GM18517 (cell line): ENCODE data around the gene ENPP3.

Source experiments
- ATAC-seq: cut with Tn5 transposase; IDR thresholded peaks from one replicate; pipeline ENCODE4 v1.9.1; 2021; ENCODE audit warnings: mild to moderate bottlenecking, moderate library complexity; ENCODE audit not compliant: unreplicated experiment

The ENPP3 gene

DNA sequence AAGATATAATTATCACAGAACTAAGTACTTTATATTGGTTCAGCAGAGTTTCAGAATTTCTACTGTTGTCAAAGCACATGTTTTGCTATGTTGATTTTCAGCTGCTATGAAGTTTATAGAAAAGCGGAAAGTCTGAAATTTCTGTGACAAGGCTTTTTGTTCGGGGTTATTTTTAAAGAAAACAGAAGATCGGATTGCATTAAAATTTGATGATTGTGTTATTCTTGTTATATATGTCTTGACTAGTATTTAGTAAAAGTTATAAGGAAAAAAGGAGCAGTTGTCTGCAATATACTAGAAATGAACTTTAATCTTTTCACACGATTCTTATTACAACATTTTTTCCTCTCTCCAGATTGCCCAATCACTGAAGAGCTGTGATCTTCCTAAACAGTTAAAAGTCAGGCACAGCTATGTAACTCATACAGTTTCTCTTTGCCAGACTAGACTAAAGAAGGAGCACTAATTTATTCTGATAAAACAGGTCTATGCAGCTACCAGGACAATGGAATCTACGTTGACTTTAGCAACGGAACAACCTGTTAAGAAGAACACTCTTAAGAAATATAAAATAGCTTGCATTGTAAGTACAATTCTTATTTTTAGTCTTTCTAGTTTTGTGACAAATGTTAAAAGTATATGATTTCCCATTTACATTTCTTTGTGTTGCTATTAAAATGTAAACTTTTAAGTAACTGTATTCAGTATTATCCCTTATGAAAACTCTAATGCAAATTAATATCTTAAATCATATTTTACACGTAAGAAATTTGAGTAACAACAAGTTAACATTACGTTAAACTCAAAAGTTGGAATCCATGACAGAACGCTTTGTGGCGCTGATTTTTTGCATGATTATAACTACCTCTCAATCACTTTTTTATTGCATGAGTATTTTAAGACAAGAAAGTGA lies at the start of gene ENPP3:
Gene ENPP3 (plus strand): TSS at position 423 of the 913 bp plus-strand sequence. CDS start 83 bp downstream, at position 506.
- ATAC-seq, result no peak

DNA sequence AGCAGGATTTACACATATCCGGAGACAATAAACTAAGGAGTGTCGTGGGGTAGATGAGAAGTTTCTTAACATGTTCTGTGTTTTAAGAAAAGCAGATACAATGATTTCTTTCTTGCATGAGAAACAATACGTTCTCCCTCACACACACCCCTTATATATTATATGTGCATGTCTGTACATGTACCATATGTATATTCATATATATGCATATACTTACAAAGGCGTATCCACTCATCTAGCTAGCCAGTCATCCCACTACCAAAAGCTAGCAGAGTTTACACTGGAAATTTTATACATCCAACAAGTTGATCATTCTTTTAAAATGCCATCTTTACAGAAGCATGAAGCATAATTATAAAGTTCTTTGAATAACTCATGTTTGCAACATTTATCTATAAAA lies 49.2 kb upstream of the ENPP3 start:
- no peak for ATAC-seq

DNA sequence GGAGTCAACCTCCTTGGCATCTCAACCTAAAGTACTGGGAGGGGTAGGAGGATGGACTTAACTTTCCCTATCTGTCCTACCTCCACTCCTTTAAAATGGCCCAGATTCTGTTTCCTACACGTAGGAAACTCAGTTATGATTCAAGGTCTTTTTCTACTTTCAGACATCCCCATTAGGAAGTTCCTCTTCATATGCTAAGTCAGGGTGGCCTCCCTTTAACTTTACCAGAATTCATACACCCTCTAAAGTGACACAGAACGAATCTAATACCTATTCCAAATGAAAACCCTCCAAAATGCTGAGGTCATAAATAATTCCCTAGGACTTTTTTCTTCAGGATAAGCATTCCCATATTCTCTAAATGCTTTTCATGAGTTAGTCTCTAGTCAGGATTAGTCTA lies 48.5 kb upstream of the ENPP3 start:
- no peak for ATAC-seq

DNA sequence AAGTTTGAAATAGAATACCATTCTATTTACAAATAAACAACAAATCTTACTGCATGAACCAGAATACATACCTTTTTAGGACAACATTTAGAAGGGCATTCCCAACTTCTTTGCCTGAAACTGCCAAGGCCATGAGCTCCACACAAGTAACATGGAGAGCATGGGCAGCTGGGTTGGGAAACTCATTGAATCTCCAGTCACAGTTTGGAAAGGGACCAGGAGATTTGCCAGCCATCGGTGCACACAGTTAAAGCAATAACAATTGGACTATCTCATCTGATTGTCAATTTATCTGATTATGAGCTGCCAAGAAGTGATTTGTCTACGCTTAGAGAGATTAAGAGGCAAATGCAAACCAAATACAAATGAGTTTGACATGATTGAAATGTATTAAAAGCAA lies 44.2 kb upstream of the ENPP3 start:
- no peak for ATAC-seq

DNA sequence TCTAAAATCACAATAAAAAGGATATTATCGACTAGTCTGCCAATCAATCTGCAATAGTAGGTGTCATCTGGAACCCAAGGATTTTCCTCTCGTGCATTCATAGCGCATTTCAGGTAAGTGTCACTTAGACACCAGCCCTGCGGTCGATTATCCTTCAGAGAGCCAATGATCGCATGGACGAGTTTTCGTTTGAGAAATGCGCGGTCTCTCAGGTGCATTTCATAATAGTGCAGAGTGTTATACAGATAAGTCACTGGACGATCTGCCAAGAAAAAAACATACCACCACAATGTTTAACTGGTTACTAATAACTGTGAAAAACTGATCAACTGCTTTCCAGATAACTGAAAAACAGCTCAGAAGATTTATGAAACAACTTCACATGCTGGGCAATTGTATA lies 43.0 kb upstream of the ENPP3 start:
- ATAC-seq, result no peak

DNA sequence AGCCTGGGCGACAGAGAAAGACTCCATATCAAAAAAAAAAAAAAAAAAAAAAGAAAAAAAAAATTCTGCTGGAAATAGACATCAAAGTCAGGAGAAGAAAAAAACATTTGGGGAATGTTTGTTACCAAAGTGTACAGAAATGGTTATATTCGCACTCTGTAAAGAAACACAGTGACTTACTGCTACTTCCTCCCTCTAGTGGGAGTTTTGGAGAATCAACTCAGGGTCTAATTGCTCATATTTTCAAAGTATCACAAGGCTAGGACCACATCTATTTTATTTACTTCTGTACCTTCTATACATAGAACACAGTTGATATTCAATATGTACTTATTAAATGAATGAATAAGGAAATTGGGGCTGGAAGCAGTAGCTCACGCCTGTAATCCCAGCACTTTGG lies 39.7 kb upstream of the ENPP3 start:
- no peak for ATAC-seq

DNA sequence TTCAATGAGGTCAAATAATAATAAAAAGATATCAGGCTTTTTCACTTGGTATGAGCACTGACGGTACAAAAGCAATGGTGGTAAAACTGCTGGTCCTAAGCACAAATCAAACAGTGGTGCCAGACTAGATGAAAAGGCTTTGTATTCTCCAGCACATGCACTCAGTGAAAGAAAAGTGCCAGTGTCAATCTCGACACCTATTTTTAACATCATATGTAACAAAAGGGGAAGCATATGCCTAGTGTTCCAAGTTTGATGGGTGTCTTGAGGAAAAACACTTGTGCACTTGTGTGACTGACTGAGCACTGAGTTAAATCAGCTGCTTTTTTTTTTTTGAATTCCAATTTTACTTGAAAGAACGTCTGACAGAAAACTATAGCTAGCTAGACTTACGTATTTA lies 36.4 kb upstream of the ENPP3 start:
- no peak for ATAC-seq

DNA sequence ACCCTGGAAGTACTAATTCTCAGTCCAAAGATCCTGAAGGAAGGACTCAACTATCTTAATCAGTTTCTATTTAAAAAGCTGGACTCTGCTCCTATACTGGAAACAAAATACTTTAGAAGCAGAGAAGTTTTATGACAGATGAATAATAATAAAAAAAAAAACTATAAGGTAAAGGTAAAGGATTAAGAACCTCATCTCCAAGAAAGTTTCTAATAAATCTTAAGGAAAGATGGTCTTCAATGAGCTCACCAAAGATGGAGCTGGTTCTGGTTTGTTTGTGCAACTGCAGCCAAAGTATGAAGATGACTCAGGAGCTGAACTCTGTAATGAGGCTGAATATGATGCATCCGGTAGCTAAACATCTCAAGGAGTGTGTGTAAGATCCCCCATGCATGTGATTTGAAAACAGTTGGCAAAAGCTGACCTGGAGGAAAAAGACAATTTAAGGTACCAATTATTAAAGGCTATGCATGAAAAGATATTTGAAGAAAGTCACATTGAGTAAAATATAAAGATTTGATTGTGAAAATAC lies 34.3 kb upstream of the ENPP3 start:
- ATAC-seq, result no peak

DNA sequence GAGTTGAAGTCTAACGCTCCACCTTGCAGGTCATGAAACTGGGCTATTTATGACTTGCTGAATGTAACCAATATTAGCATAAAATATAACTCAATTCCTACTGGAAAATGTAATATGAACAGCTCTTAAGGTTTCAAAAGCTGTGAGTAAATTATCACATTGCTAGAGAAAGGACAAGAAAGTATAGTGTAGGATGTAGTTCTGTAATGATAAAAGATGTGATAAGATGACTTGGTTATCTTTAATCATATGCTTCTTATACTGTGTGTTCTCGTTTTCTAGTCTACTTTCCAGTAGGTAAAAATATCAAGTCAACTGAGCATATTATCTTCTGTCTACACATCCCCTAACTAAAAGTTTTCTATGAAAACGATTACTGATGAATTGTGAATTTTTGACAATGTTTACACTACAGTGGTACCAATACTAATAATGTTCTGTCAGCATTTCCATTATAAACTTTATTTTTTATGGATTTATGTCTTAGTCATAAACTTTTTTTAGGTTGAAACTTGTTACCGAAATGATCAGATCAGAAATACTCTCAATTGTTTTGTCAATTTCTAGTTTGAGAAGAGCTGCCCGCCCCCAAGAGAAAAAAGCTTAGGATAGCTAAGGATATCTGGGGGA lies 23.7 kb upstream of the ENPP3 start:
- ATAC-seq, result no peak

DNA sequence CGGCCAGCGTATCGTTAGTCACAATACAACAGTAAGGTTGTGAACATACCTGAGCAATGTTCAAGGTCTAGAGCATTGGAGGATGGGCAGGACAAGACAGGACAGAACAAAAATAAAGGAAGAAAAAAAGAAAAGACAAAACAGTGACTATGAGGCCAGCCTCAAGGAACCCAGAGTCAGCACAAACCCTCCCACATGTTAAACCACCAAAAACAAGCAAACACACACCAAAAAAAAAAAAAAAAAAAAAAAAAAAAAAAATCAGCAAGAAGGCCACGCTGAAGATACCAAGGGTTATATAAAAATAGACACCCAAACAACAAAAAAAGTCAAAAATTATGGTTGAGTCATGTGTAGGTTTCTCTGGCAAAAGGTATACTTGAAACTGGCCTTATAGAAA lies 21.8 kb upstream of the ENPP3 start:
- ATAC-seq, result no peak

DNA sequence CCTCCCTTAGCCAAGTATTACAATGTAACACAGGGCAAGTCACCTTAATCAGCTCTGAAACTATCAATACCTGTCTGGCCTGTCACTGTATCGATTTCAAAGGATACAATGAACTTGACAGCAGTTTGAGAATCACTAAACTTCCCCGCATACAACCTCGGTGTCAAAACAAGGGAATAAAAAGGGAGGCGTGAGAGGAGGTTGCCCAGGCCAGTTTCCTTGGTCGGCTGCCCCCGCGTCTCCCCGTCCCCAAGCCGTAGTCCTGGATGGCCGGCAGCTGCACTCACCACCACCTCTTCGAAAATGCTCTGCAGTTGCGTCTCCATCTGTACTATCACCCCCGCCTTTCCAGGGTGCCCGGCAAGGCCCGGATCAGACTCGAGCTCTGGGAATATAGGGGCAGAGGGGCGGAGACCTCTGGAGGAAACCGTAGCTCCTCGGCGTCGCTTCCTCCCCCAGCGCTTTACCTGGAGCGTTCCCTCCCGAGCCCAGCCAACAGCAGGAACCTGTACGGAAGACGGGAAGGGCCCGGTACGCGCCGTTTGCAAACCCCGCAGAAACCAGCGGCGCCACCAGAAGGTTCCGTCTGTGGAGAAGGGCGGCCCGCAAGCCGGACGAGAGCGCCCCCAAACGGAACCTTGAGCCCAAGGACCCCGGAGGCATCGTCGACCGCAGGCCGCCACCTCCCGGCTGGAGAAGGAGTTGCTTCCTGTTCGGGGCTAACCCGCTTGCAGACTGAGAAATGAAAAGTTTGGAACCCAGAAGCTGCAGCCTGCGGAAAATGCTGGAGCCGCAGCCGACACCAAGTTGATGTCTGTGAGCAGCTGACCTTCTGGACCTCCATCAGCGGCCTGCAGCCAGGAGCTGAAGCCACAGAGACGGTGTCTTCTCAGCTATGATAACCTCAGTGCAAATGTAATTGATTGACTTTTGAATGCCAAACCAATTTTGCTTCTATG lies 9.1 kb upstream of the ENPP3 start, which contains the start of gene MED23:
Gene MED23 (minus strand): TSS at position 519 of the 959 bp plus-strand sequence. CDS start 193 bp downstream, at position 326.
- peak; percentile 94 for ATAC-seq

DNA sequence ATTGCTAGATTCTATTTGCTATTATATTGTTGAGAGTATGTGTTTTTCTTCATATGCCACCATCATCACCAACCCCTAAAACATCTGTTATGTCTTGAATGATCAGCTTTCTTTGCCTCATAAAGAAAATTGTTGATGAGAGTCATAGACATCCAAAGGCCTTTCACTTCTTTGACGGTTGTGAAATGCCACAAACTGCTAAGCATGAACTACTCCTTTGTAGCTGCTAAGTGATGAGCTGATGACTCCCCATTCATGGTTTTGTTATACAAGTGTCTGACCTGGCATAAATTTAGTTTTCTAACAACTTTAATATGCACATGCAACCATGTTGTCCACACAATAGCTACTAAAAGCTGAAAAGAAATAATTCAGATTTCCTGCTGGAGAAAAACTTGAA lies 8.4 kb upstream of the ENPP3 start:
- no peak for ATAC-seq

DNA sequence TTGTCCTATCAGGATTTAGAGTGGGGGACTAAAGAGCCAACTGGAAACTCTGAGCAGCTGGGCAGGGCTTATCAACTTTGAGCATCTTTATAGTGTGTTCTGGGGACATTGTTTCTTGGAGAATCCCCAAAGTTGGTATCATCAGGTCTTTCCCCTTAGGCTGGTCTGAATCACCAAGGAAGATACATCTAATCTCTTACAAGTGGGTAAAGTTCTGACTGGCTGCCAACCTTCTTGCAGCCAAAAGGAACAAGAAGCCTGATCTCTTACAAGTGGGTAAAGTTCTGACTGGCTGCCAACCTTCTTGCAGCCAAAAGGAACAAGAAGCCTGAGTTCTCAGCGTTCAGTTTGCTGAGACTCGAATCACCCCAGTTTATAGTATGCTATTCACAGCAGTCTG lies 7.5 kb upstream of the ENPP3 start:
- ATAC-seq, result no peak

DNA sequence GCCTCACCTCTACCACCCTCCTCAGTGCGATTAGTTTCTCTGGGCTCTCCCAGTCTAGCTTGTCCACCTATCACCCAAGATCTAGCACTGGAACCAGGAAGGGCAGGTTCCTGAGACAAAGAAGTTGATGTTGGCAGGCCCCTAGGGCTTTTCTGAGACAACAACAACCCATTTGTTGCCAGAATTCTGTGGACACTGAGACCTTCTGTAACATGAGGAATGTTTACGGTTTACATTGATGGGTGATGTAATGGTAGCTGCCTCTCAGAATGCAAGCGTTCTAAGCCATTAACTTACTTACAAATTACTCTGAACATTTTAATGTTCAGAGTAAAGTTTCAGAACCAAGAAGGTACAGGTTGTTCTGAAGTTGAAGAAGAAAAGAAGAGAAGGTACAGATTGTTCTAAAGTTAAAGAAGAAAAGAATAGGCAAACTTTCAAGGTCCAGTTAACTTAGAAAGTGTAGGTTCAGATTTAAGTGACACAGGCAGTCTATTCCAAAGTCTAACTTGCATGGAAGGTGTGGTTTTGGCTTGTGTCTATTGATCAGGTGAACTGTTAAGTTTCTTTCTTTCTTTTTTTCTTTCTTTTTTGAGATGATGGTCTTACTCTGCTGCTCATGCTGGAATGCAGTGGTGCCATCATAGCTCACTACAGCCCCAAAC lies 5.3 kb upstream of the ENPP3 start:
- ATAC-seq, result no peak

DNA sequence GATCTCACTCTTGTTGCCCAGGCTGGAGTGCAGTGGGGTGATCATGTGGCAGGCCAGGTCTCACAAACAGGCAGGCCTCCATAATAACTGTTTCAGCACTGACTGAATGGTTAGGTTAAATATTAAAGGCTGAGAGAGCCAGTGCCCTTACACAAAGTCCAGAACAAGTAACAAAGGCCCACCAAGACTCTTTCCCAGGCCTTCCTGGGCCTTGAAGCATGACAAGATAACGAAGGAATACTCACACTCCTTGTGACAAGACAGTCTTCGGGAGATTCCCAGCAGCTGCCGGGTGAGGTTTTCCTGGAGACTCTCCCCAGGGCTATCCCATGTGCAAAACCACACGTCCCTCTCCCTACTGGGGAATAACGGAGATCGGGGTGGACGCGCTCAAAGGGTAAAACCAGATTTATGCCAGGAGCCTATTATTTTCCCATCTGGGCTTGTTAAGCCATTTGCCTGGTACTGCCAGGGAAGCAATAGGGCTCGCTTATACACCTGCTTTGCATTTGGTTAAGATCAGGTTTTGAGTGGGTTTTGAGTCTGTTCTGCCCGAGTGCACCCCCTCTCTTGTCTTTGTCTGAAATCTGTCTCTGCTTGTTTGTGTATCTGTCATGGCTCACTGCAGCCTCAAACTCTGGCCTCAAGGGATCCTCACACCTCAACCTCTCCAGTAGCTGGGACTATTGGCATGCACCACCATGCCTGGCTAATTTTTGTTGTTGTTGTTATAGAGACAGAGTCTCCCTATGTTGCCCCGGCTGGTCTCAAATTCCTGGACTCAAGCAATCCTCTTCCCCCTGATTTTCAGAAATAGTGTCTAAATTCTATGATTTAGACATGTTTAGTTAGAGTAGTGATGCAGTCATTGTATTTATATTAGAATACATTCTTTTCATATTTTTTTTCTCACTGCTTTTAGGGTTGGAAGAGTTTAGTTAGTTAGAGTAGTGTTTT lies 1.4 kb upstream of the ENPP3 start:
- ATAC-seq, result peak; percentile 78

DNA sequence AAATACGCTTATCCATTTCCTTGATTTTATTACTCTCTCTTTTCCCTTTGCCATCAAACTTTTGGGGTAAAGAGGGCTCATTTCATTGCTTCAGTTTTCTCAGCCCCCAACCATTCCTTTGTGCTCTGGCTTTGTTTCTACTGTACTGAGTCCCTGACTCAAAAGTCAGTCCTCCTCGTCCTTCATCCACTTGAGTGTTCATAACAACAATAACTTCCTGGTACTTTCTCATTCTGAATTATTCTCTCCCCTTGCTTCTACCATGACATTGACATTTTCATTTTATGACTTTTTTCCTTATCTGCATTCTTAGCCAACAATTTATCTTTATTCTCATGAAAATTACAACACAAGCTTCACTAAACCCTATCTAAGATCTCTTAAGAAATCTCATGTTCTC lies 911 bp downstream of the ENPP3 start:
- ATAC-seq, result no peak

DNA sequence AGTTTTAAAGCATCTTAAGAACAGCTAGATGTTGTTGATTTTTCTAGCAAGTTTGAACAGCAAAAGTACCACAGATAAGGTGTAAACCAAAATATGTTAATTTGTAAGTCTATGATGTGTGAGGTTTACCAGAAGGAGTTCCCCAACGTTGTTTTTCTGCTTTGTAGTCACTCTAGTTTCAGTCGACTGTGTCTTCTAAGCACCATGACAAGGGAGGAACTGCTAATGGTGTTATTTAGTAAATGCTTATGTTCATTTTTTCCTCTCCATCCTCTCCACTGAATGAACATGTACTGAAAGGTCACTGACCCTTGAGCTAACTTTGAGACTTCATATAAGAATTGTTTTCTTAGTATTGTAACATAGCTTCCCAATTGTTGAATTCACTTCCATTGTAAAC lies 3.0 kb downstream of the ENPP3 start:
- no peak for ATAC-seq

DNA sequence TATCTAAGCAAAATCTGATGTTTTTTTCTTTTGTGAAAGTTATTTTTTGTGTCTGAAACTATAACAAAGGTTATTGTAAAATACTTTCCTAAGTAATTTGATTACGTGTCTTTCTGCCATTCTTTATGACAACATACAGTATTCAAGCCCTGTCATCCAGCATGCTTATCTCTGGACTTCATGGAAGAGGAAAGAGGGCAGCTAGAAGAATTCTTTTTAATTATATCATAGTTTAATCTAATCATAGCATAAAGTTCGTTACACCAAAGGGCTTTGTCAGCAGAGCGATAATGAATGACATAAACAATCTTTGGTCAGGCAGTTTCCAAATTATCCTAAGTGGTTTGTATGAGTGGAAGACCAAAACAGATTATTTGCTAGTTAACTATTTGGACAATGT lies 3.5 kb downstream of the ENPP3 start:
- no peak for ATAC-seq

DNA sequence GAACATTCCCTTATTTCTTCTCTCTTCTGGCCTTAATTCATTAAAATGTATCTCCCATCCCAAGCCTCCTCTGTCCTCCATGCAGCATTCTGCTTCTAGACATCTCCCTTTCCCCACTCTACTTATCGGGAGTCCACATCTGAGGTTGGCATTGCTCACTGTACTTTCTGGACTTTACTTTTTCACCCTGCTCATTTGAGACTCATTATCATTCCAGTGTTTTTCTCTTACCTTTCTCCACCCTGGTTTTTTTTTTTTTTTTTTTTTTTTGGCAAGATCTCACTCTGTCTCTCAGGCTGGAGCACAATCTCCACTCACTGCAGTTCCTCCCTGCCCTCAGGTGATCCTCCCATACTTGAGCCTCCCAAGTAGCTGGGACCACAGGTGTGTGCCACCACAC lies 4.5 kb downstream of the ENPP3 start:
- ATAC-seq, result no peak
